NK-92 (cell line): ENCODE results near the gene MLXIP.

ENCODE experiments used
- DNase-seq: peaks from one replicate; lab custom pipeline; 2025; ENCODE audit not compliant: unreplicated experiment; lab: John Stamatoyannopoulos, UW

MLXIP gene

GRCh38 chr12:122124370-122124769, 45.8 kb downstream of the MLXIP start:
- DNase-seq: no peak

GRCh38 chr12:122125452-122126341, 47.1 kb downstream of the MLXIP start:
- DNase-seq: no peak

DNA sequence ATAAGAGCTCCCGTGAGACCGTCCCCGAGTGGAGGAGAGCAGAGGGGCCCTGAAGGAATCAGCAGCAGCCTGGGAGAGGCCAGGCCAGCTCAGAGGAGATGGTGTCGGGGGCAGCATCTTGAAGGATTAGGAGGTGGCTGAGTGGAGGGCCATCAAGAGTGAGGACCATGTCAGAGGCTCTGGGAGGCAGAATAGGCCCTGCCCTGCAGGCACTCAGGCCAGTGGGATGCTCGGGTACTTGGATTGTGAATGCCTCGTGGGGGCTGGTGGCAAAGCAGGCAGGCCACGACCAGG, 47.7 kb downstream of the MLXIP start:
- DNase-seq: no peak

GRCh38 chr12:122126713-122127597, 48.4 kb downstream of the MLXIP start:
- DNase-seq: no peak

DNA sequence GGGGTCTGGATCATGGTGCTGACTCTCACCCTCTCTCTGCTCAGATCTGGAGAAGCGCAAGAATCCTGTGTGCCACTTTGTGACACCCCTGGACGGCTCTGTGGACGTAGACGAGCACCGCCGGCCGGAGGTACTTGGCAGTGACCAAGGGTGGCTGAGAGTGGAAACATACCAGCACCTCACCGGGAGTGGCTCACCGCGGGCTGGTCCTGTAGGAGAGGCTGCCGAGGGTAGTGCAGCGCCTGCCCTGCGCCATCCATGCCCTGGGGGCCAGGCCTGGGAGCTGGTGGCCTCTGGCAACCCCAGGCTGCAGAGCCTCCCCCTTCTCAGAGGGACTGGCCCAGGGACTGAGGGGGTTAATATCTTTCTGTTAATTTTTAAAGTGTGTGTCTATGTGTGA, 49.3 kb downstream of the MLXIP start:
- no peak for DNase-seq

GRCh38 chr12:122128481-122128880, 49.9 kb downstream of the MLXIP start:
- DNase-seq: no peak

- DNase-seq: no peak
Measured at GRCh38 chr12:122129131-122129530, 50.6 kb downstream of the MLXIP start.

GRCh38 chr12:122130150-122130549, 51.6 kb downstream of the MLXIP start:
- DNase-seq: no peak

DNA sequence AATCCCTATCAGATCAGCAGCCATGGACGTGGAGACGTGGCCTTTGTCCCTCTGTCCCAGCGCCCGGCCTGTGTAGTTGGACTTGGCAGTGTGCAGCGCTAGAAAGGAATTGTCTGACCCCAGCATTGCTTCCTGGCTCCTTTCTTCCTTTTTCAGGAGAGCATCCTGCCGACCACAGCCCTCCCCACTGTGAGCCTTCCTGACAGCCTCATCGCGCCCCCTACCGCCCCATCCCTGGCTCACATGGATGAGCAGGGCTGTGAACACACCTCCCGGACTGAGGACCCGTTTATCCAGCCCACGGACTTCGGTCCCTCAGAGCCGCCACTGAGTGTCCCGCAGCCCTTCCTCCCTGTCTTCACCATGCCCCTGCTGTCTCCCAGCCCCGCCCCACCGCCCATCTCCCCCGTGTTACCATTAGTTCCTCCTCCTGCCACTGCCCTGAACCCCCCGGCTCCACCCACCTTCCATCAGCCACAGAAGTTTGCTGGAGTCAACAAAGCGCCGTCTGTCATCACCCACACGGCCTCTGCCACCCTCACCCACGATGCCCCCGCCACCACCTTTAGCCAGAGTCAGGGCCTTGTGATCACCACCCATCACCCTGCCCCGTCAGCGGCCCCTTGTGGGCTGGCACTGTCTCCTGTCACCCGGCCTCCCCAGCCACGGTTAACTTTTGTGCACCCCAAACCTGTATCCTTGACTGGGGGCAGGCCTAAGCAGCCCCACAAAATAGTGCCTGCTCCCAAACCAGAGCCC, 54.8 kb downstream of the MLXIP start:
- no peak for DNase-seq

DNA sequence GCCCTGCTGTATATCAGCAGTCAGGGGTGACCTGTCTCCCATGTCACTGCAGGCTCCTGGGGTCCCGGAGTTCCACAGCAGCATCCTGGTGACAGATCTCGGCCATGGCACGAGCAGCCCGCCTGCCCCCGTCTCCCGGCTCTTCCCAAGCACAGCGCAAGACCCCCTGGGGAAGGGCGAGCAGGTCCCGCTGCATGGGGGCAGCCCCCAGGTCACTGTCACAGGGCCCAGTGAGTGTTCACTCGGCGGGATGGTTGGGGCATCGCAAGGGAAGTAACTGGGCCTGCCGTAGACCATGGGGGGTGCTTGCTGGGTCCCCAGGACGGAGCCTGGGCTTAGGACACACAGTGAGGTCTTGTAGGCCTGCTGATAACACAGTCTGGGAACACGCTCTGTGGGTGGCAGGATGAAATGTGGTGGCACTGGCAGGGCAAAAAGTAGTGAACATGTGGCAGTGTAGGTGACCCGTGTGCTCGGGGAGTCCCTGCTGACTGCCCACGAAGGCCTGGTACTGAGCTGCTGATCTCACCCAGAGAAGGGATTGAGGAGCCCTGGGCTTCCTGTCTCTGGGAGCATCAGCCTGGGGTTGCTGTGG, 57.0 kb downstream of the MLXIP start:
- no peak for DNase-seq

DNA sequence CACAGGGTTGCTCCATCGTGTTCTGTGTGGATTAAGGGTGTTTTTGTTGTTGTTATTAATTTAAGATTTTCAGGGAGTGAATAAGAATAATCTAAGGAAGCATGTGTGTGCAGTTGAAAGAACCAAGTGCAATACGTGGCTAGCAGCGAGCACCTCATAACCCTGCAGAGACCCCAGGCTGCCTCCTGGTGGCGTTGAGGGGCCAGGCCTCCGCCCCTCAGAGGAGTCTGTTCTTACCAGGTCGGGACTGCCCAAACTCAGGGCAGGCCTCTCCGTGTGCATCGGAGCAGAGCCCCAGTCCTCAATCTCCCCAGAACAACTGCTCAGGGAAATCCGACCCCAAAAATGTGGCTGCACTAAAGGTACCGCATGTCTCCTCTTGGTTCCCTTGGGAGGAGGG, 58.7 kb downstream of the MLXIP start:
- DNase-seq: no peak

GRCh38 chr12:122137681-122138080, 59.1 kb downstream of the MLXIP start:
- DNase-seq: no peak

- DNase-seq: no peak
Measured at GRCh38 chr12:122138181-122138580, 59.6 kb downstream of the MLXIP start.

DNA sequence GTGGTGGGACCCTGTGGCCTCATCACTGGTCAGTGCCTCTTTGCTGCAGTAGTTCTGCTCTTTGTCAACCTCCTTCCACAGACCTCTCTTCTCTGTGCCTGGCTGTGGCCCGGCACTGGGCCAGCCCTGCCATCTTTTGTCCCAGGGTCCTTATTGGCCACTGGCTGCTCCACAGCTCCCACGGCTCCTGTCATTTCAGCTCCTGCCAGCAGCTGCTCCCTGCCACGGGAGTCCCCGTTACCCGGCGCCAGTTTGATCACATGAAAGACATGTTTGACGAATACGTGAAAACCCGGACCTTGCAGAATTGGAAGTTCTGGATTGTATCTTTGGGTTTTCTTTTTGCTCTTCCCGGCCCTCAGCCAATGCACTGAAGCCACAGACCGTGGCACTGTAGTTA, 60.1 kb downstream of the MLXIP start:
- no peak for DNase-seq

GRCh38 chr12:122139266-122139665, 60.7 kb downstream of the MLXIP start:
- no peak for DNase-seq

- no peak for DNase-seq
Measured at GRCh38 chr12:122139941-122140340, 61.4 kb downstream of the MLXIP start.

DNA sequence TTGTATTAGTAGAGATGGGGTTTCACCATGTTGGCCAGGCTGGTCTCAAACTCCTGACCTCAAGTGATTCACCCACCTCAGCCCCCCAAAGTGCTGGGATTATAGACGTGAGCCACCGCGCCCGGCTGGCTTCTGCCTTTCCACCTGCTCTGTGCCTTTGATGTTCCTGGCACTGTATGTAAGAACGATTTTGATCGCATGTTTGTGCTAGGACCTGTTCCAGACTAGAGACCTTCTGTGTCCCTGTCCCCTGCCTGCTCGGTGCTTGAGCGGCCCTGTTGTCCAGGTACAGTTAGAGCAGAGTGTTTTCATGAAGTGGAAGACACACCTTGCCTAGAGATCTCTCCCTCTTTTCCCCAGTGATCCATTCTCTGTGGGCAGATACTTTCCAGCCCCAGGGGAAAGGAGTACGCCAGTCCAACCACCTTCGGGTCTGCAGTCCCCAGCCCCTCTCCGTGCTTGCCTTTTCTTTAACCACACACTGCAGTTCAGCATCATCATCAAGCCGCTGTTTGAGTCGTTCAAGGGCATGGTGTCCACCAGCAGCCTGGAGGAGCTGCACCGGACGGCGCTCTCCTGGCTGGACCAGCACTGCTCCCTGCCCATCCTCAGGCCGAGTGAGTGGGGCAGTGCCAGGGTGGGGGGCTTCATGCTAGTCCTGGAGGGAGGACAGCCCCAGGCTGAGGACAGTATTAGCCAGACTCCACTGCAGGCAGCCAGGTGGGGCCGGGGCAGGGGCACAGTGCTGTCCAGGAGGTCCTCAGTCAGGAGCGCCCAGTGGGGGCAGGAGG, 62.1 kb downstream of the MLXIP start:
- DNase-seq: no peak

- DNase-seq: no peak
Measured at GRCh38 chr12:122141911-122142725, 63.6 kb downstream of the MLXIP start.

DNA sequence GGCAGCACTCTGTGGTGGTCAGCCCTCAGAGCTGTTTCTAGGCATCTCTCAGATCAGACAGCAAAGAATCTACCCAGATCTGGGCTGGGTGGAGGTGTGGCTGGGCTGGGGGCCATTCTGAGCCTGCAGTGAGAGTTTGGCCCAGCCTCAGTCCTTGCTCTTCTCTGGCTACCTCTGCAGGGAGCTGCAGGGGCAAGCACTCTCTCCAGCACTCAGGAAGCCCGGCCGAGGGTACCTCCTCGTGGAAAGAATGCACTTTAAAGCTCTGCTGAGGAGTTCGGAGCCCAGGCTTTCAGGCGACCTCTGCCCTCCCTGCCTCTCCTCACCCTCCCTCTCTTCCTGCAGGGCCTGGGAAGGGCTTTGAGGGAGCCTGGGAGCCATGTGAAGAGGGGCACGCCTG, 64.3 kb downstream of the MLXIP start:
- DNase-seq: no peak
